GM12878 (cell line): ENCODE data around the gene DENND10. TPM values are rescaled to one million over a fixed set of nuclear protein-coding genes. Genes with fewer than 3 reads are reported as not detected.
A peak's percentile ranks its signal among the peaks of the same experiment; 100 is the strongest.

ENCODE experiments used
- BACH1 ChIP-seq: fragments of 450-650 bp; IDR thresholded peaks from 2 replicates; pipeline ENCODE4 v1.6.1; 2017; ENCODE audit warnings: mild to moderate bottlenecking, borderline replicate concordance
- BHLHE40 ChIP-seq, 2 experiments: fragments of 450-650 bp in 1 of 2; IDR thresholded peaks; 2 replicates each; pipeline ENCODE4 v1.6.1; 2011 to 2017; ENCODE audit warnings: low read depth in 2 of 2, borderline replicate concordance in 1 of 2, improper control_type of control experiment in 1 of 2, low read length in 1 of 2, mild to moderate bottlenecking in 1 of 2
- FOXM1 ChIP-seq: IDR thresholded peaks from 2 replicates; pipeline ENCODE4 v1.6.1; 2012; ENCODE audit warnings: low read depth, mild to moderate bottlenecking, inconsistent platforms, low read length, moderate library complexity
- HCFC1 ChIP-seq: fragments of 150-350 bp; IDR thresholded peaks from 2 replicates; pipeline ENCODE4 v1.6.1; 2014; ENCODE audit warnings: low read length
- HDAC2 ChIP-seq: fragments of 200-600 bp; sonication (generic); IDR thresholded peaks from 2 replicates; pipeline ENCODE4 v1.6.1; 2017
- IKZF1 ChIP-seq: fragments of 450-650 bp; conservative IDR thresholded peaks from 2 replicates; pipeline ENCODE4 v1.6.1; 2017; ENCODE audit warnings: antibody characterized with exemption, mild to moderate bottlenecking
- MEF2A ChIP-seq: IDR thresholded peaks from 2 replicates; pipeline ENCODE4 v1.6.1; 2011; ENCODE audit warnings: low read depth, mild to moderate bottlenecking, low read length, moderate library complexity; ENCODE audit not compliant: insufficient read depth
- MTA2 ChIP-seq: fragments of 450-650 bp; IDR thresholded peaks from 2 replicates; pipeline ENCODE4 v1.6.1; 2016; ENCODE audit warnings: low read depth, mild to moderate bottlenecking, moderate library complexity
- NR2C1 ChIP-seq: fragments of 450-650 bp; IDR thresholded peaks from 2 replicates; pipeline ENCODE4 v1.6.1; 2017; ENCODE audit warnings: antibody characterized with exemption, mild to moderate bottlenecking, moderate library complexity
- PML ChIP-seq: IDR thresholded peaks from 2 replicates; pipeline ENCODE4 v1.6.1; 2012; ENCODE audit warnings: low read length, inconsistent platforms
- POLR2AphosphoS5 ChIP-seq: IDR thresholded peaks from 2 replicates; pipeline ENCODE4 v1.6.1; 2011; ENCODE audit warnings: mild to moderate bottlenecking, low read length, inconsistent platforms
- RCOR1 ChIP-seq: conservative IDR thresholded peaks from 2 replicates; pipeline ENCODE4 v1.6.1; 2012; ENCODE audit warnings: low read depth, low read length, improper control_type of control experiment
- SMARCA5 ChIP-seq: fragments of 450-650 bp; IDR thresholded peaks from 2 replicates; pipeline ENCODE4 v1.6.1; 2017; ENCODE audit warnings: mild to moderate bottlenecking
- TCF12 ChIP-seq: IDR thresholded peaks from 2 replicates; pipeline ENCODE4 v1.6.1; 2011; ENCODE audit warnings: low read depth, mild to moderate bottlenecking, low read length
- YY1 ChIP-seq: IDR thresholded peaks from 2 replicates; pipeline ENCODE4 v1.6.1; 2011; ENCODE audit warnings: low read depth, mild to moderate bottlenecking, low read length
- ZNF217 ChIP-seq: fragments of 450-650 bp; IDR thresholded peaks from 2 replicates; pipeline ENCODE4 v1.6.1; 2017; ENCODE audit warnings: antibody characterized with exemption, mild to moderate bottlenecking
- polyA plus RNA-seq, 11 experiments: library from polyadenylated mRNA; depleted of rRNA in 4 of 11; unstranded in 6 of 11; stranded (reverse) in 5 of 11; fragments of >200 nt; fragmentation: Nextera tagmentation in 4 of 11; fragmentation: Illumina TruSeq in 1 of 11; extraction: Ambion mirVana in 4 of 11; extraction: Trizol in 1 of 11; gene quantifications; 1 replicate in 1 of 11; 2 replicates in 10 of 11; pipeline versions ENCODE4 v1.2.1 to v1.2.3, GENCODE V29; 2011 to 2016; ENCODE audit warnings: inconsistent platforms in 2 of 11, missing spikeins in 2 of 11, low read depth in 1 of 11
- total RNA-seq, 4 experiments: library from RNA; depleted of rRNA in 3 of 4; stranded (reverse); fragments of >200 nt in 3 of 4; fragmentation: Illumina TruSeq in 1 of 4; extraction: Trizol in 1 of 4; gene quantifications; 2 replicates each; pipeline versions ENCODE4 v1.2.1 to v1.2.3, GENCODE V29; 2013 to 2021
- TF ChIP-seq, protein P1 (sequence below): fragments of 450-650 bp; IDR thresholded peaks from 2 replicates; pipeline ENCODE4 v1.6.1; 2018; ENCODE audit warnings: mild to moderate bottlenecking, low read depth, moderate library complexity; ENCODE audit not compliant: partially characterized antibody
- TF ChIP-seq, protein P2 (sequence below): fragments of 450-650 bp; IDR thresholded peaks from 2 replicates; pipeline ENCODE4 v1.6.1; 2017; ENCODE audit warnings: low read depth, mild to moderate bottlenecking, moderate library complexity
- TF ChIP-seq, protein P3 (sequence below): IDR thresholded peaks from 2 replicates; pipeline ENCODE4 v1.6.1; 2012; ENCODE audit warnings: low read depth, low read length, improper control_type of control experiment
- TF ChIP-seq, protein P4 (sequence below): IDR thresholded peaks from 2 replicates; pipeline ENCODE4 v1.6.1; 2011; ENCODE audit warnings: borderline replicate concordance, low read depth, mild to moderate bottlenecking, moderate library complexity, low read length; ENCODE audit not compliant: insufficient read depth, poor library complexity, severe bottlenecking
- TF ChIP-seq, protein P5 (sequence below): IDR thresholded peaks from 2 replicates; pipeline ENCODE4 v1.6.1; 2011; ENCODE audit warnings: borderline replicate concordance, low read depth, mild to moderate bottlenecking, moderate library complexity, mixed read lengths, low read length; ENCODE audit not compliant: insufficient read depth; ENCODE audit errors: extremely low read length
- TF ChIP-seq, protein P6 (sequence below): fragments of 450-650 bp; IDR thresholded peaks from 2 replicates; pipeline ENCODE4 v1.6.1; 2017; ENCODE audit warnings: mild to moderate bottlenecking, low read depth, inconsistent platforms; ENCODE audit not compliant: poor library complexity, severe bottlenecking

The DENND10 gene
- total and polyA plus RNA-seq, 10 of the 15 experiments (the other 5 are each of a cell fraction or from before 2014, with no cell fraction given), result 21.5 to 39.8 (median 26.2) TPM

DNA sequence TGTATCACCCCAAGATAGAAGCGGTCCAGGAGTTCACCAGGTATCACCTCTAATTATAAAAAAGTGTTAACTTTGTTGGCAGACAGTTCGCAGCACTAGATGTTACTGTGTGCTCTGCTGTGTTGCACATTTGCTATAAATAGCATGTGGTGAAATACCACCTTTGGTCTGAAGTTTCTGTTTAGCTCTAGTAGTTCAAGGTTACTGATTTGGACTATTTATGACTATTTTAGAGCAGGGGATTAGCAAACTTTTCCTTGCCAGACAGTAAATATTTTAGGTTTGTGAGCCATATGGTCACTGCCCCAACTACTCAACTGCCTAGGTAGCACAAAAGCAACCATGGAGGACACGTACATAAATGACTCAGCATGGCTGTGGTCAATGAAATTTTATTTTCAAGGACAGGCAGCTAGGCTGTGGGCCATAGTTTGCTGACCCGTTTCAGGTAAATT lies 16.5 kb downstream of the DENND10 start (continued):
- TF ChIP-seq, protein P1, sequence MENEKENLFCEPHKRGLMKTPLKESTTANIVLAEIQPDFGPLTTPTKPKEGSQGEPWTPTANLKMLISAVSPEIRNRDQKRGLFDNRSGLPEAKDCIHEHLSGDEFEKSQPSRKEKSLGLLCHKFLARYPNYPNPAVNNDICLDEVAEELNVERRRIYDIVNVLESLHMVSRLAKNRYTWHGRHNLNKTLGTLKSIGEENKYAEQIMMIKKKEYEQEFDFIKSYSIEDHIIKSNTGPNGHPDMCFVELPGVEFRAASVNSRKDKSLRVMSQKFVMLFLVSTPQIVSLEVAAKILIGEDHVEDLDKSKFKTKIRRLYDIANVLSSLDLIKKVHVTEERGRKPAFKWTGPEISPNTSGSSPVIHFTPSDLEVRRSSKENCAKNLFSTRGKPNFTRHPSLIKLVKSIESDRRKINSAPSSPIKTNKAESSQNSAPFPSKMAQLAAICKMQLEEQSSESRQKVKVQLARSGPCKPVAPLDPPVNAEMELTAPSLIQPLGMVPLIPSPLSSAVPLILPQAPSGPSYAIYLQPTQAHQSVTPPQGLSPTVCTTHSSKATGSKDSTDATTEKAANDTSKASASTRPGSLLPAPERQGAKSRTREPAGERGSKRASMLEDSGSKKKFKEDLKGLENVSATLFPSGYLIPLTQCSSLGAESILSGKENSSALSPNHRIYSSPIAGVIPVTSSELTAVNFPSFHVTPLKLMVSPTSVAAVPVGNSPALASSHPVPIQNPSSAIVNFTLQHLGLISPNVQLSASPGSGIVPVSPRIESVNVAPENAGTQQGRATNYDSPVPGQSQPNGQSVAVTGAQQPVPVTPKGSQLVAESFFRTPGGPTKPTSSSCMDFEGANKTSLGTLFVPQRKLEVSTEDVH, result peak; percentile 68
- peak; percentile 98 for TF ChIP-seq MEF2A
- TF ChIP-seq TCF12, result 0 out of 2 replicates have a peak, but pooled peaks have one; percentile 45
- TF ChIP-seq MTA2, result peak; percentile 95
- TF ChIP-seq HDAC2, result no peak
- TF ChIP-seq ZNF217, result peak; percentile 86
- TF ChIP-seq, protein P2, sequence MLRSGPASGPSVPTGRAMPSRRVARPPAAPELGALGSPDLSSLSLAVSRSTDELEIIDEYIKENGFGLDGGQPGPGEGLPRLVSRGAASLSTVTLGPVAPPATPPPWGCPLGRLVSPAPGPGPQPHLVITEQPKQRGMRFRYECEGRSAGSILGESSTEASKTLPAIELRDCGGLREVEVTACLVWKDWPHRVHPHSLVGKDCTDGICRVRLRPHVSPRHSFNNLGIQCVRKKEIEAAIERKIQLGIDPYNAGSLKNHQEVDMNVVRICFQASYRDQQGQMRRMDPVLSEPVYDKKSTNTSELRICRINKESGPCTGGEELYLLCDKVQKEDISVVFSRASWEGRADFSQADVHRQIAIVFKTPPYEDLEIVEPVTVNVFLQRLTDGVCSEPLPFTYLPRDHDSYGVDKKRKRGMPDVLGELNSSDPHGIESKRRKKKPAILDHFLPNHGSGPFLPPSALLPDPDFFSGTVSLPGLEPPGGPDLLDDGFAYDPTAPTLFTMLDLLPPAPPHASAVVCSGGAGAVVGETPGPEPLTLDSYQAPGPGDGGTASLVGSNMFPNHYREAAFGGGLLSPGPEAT, result peak; percentile 93
- peak; percentile 73; the same call in 1 of the 2 replicates for TF ChIP-seq BACH1
- TF ChIP-seq HCFC1, result no peak
- TF ChIP-seq YY1, result peak; percentile 87
- no peak for TF ChIP-seq POLR2AphosphoS5
- TF ChIP-seq, protein P3, sequence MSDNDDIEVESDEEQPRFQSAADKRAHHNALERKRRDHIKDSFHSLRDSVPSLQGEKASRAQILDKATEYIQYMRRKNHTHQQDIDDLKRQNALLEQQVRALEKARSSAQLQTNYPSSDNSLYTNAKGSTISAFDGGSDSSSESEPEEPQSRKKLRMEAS, result no peak
- peak; percentile 91 for TF ChIP-seq IKZF1
- peak; percentile 87 for TF ChIP-seq FOXM1
- TF ChIP-seq, protein P4, sequence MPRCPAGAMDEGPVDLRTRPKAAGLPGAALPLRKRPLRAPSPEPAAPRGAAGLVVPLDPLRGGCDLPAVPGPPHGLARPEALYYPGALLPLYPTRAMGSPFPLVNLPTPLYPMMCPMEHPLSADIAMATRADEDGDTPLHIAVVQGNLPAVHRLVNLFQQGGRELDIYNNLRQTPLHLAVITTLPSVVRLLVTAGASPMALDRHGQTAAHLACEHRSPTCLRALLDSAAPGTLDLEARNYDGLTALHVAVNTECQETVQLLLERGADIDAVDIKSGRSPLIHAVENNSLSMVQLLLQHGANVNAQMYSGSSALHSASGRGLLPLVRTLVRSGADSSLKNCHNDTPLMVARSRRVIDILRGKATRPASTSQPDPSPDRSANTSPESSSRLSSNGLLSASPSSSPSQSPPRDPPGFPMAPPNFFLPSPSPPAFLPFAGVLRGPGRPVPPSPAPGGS, result peak; percentile 75
- TF ChIP-seq BHLHE40 (IDR thresholded peaks at IDR 0.05; ENCODE audit: borderline replicate concordance in 1 of 2, low read depth in 2 of 2, low read length in 1 of 2), result peak in 1 of 2 experiments; percentile 66; a peak in 3 of 4 replicates
- TF ChIP-seq RCOR1, result no peak
- TF ChIP-seq, protein P5, sequence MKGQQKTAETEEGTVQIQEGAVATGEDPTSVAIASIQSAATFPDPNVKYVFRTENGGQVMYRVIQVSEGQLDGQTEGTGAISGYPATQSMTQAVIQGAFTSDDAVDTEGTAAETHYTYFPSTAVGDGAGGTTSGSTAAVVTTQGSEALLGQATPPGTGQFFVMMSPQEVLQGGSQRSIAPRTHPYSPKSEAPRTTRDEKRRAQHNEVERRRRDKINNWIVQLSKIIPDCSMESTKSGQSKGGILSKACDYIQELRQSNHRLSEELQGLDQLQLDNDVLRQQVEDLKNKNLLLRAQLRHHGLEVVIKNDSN, result no peak
- TF ChIP-seq, protein P6, sequence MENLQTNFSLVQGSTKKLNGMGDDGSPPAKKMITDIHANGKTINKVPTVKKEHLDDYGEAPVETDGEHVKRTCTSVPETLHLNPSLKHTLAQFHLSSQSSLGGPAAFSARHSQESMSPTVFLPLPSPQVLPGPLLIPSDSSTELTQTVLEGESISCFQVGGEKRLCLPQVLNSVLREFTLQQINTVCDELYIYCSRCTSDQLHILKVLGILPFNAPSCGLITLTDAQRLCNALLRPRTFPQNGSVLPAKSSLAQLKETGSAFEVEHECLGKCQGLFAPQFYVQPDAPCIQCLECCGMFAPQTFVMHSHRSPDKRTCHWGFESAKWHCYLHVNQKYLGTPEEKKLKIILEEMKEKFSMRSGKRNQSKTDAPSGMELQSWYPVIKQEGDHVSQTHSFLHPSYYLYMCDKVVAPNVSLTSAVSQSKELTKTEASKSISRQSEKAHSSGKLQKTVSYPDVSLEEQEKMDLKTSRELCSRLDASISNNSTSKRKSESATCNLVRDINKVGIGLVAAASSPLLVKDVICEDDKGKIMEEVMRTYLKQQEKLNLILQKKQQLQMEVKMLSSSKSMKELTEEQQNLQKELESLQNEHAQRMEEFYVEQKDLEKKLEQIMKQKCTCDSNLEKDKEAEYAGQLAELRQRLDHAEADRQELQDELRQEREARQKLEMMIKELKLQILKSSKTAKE, result peak; percentile 100
- TF ChIP-seq NR2C1, result no peak
- no peak for TF ChIP-seq SMARCA5
- TF ChIP-seq PML, result peak; percentile 60
